Activated naive CD4-positive, alpha-beta T cell treated with anti-CD3 and anti-CD28 coated beads, Interleukin-2, amount 10 ng/mL, durations not matched to agents 7 days and 5 days (primary cell): ENCODE data around the gene OR2B2.

Experiments used
- CTCF ChIA-PET: fragments of 350-600 bp; sonication (Branson Sonifier 250); formaldehyde crosslinking; loops from one replicate; lab custom pipeline; 2021; ENCODE audit warnings: antibody characterized with exemption; lab: Charles Lee
- DNase-seq: peaks from one replicate; pipeline ENCODE4 v3.0.0-alpha.2; 2020
- H3K27ac Mint-ChIP-seq: one replicate; pipeline ENCODE4 v1.8.0; 2021; ENCODE audit warnings: mild to moderate bottlenecking, moderate library complexity, mixed read lengths
- H3K27me3 Mint-ChIP-seq: one replicate; pipeline ENCODE4 v1.8.0; 2021; ENCODE audit warnings: mild to moderate bottlenecking, mixed read lengths
- H3K36me3 Mint-ChIP-seq: one replicate; pipeline ENCODE4 v1.8.0; 2021; ENCODE audit warnings: mixed read lengths
- H3K4me1 Mint-ChIP-seq: one replicate; pipeline ENCODE4 v1.8.0; 2021; ENCODE audit warnings: mixed read lengths
- H3K4me3 Mint-ChIP-seq: one replicate; pipeline ENCODE4 v1.8.0; 2021; ENCODE audit warnings: mild to moderate bottlenecking, moderate library complexity, mixed read lengths
- H3K9me3 Mint-ChIP-seq: one replicate; pipeline ENCODE4 v1.8.0; 2021; ENCODE audit warnings: mixed read lengths

OR2B2 gene

DNA sequence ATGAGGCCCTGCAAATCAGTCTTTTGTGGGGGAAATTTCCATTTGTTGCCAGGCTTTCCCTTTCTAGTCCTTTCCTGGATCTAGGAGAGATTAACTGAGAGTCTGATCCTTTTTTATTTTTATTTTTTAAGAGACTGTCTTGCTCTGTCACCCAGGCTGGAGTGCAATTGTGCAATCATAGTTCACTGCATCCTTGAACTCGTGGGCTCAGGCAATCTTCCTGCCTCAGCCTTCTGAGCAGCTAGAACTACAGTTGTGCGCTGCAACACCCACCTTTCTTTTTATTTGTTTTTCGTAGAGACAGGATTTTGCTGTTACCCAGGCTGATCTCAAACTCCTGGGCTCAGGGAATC is 22.9 kb downstream of the OR2B2 start:
- Mint-ChIP-seq H3K36me3 (peaks cover 8% of the 10 kb centered on the region), H3K27me3 (no peaks in the 10 kb centered on the region), H3K27ac (no peak overlapping the region), H3K4me1 (peaks cover 45% of the 10 kb centered on the region), H3K4me3 (no peak overlapping the region), H3K9me3 (no peaks in the 10 kb centered on the region)
- CTCF ChIA-PET, result no interaction called here
- no peak for DNase-seq

DNA sequence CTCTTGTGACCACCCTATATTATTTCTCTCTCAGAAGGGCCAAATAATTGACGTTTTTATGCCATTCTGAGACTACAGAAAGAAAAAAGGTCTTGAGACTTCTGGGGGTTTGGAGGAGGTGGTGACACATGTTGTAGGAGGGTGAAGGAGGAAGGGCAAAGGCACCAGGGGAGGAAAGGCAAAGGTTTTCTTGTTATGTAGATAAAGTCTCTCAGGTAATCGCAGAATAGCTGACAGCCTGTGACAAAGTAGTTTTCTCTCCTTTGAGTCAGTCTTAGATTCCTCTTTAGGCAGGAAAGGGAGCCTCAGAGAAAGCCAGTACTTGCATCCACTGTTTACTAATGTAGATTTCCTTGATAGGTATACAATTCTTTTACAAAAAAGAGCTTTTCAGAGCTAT is 23.6 kb downstream of the OR2B2 start:
- no peak for DNase-seq
- peaks cover 45% of the 10 kb centered on the region for H3K4me1 Mint-ChIP-seq
- H3K4me3 Mint-ChIP-seq, result no peak overlapping the region
- peaks cover 8% of the 10 kb centered on the region for H3K36me3 Mint-ChIP-seq
- H3K27ac Mint-ChIP-seq, result no peak overlapping the region
- no peaks in the 10 kb centered on the region for H3K27me3 Mint-ChIP-seq
- CTCF ChIA-PET, result no interaction called here
- no peaks in the 10 kb centered on the region for H3K9me3 Mint-ChIP-seq

DNA sequence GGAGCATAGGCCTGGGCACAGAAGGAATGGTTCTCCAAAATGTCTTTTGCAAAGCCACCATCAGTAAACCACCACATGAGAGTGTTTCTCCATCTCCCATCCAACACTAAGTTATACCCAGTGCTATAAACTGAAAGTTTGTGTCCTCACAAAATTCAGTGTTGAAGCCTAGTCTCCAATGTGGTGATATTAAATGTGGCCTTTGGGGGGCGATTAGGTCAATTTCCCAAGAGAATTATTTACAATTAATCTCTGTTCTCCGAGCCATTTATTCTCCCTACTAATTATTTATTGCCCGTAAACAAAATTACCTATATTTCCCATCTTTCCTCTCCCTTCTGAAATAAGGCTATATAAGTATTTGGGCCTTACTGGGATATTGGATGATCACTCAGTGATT is 26.1 kb downstream of the OR2B2 start:
- H3K36me3 Mint-ChIP-seq, result no peaks in the 10 kb centered on the region
- no peak overlapping the region for H3K27ac Mint-ChIP-seq
- H3K4me3 Mint-ChIP-seq, result no peak overlapping the region
- no peaks in the 10 kb centered on the region for H3K27me3 Mint-ChIP-seq
- no peaks in the 10 kb centered on the region for H3K9me3 Mint-ChIP-seq
- H3K4me1 Mint-ChIP-seq, result peaks cover 30% of the 10 kb centered on the region
- no peak for DNase-seq
- CTCF ChIA-PET, result no interaction called here

DNA sequence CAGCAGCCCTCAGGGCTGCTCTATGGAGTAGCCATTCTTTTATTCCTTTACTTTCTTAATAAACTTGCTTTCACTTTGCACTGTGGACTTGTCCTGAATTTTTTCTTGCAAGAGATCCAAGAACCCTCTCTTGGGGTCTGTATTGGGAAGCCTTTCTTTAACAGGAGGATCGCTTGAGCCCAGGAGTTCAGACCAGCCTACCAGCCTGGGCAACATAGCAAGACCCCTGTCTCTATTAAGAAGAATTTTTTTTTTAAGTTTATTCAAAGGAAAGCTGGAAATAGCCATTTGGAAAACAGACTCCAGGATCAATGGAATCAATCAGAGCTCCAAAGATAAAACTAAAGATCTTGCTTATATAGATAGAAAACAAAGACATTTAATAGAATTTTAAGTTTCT is 29.1 kb downstream of the OR2B2 start:
- Mint-ChIP-seq H3K27ac (no peak overlapping the region), H3K36me3 (no peaks in the 10 kb centered on the region), H3K4me1 (peaks cover 18% of the 10 kb centered on the region), H3K27me3 (no peaks in the 10 kb centered on the region), H3K4me3 (no peak overlapping the region), H3K9me3 (no peaks in the 10 kb centered on the region)
- CTCF ChIA-PET, result no interaction called here
- no peak for DNase-seq

DNA sequence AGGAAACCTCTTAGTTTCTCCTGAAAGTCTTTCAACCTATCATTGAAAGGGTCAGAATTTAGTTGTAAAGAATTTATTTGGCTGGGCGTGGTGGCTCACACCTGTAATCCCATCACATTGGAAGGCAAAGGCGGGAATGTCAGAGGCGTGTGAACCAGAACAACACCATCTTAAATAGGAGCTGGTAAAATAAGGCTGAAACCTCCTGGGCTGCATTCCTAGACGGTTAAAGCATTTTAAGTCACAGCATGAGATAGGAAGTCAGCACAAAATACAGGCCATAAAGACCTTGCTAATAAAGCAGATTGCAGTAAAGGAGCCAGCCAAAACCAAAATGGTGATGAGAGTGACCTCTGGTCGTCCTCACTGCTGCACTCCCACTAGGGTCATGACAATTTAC is 29.6 kb downstream of the OR2B2 start:
- DNase-seq, result no peak
- CTCF ChIA-PET, result no interaction called here
- Mint-ChIP-seq H3K27ac (no peak overlapping the region), H3K27me3 (no peaks in the 10 kb centered on the region), H3K9me3 (no peaks in the 10 kb centered on the region), H3K4me1 (peaks cover 13% of the 10 kb centered on the region), H3K36me3 (no peaks in the 10 kb centered on the region), H3K4me3 (no peak overlapping the region)

DNA sequence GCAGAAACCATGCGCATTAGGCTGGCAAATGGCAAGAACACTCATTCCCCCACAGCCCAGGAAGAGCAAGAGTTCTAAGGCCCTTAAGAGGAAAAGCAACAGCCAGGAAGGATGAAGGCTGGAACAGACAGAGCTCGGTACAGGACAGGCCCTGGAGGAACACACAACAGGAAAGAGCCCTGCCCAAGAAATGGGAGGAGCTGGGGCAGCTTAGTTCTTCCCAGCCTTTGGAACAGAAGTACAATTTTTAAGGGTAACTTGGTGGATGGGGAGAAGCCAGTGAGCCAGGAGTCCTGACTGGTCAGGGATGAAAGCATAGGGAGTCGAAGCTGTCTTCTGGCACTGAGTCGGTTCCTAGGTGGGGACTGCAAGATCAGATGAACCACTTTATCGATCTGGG is 32.4 kb downstream of the OR2B2 start:
- no peaks in the 10 kb centered on the region for H3K36me3 Mint-ChIP-seq
- no peaks in the 10 kb centered on the region for H3K9me3 Mint-ChIP-seq
- H3K27ac Mint-ChIP-seq, result peak overlapping the region; percentile 33
- H3K4me3 Mint-ChIP-seq, result no peak overlapping the region
- DNase-seq, result no peak
- peaks cover 15% of the 10 kb centered on the region for H3K4me1 Mint-ChIP-seq
- CTCF ChIA-PET, result no interaction called here
- no peaks in the 10 kb centered on the region for H3K27me3 Mint-ChIP-seq

DNA sequence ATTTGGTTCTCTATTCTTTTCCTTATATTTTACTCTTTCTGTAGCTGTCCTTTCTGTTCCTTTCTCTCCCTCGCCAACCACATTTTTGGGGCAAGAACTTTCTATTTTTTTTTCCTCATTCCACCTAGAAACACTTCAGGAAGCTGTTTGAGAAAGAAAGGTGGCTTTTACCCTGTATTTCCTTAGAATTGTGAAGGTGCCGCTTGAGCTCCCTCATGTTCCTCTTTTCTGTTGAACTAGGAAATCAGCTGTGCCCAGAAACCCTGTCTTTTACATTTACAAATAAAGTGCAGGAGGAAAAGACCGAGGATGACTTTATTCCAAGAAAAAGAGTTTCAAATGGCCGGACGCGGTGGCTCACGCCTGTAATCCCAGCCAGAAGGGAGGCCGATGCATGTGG is 38.2 kb downstream of the OR2B2 start:
- Mint-ChIP-seq H3K9me3 (no peaks in the 10 kb centered on the region), H3K27ac (peak overlapping the region; percentile 95), H3K27me3 (peaks cover 8% of the 10 kb centered on the region), H3K36me3 (peaks cover 5% of the 10 kb centered on the region), H3K4me3 (peak overlapping the region; percentile 90), H3K4me1 (peaks cover 46% of the 10 kb centered on the region)
- no peak for DNase-seq
- CTCF ChIA-PET, result interaction anchor here (1.0 kb wide), 1 partner anchor 17 kb away, joined by 4 read pairs; a partner anchor contains a TSS

DNA sequence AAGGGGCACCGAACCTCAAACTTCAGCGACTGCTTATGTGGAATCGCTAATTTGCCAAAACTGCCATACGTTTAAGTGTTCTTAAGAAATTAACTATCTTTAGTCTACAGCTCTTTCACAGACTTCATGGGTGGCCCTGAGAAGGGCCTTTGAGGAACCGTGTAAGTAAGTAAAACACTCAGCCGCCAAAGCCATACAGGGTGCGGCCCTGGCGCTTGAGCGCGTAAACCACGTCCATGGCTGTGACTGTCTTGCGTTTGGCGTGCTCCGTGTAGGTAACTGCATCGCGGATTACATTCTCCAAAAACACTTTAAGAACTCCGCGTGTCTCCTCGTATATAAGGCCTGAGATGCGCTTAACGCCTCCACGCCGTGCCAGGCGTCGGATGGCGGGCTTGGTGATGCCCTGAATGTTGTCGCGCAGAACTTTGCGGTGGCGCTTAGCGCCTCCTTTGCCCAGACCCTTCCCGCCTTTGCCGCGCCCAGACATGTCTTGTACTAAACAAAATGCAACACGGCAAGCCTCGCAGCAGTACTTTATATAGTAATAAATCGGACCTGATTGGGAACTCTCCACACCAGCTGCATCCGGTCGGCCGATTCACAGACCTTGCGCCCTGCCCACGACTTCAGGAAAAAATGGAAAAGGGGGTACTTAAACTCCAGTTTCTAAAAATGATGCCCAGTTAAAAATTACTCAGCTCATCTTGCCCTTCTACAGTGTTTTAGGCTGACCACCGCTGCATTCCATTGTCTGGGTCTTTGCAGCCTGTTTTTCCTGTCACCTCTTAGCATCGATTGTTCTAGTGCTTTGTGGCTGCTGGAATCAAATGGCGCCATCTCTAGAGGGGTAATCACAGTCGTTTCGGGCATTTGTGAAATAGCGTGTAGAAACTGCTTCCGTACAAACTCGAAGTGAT is 38.9 kb downstream of the OR2B2 start:
- peak overlapping the region; percentile 90 for H3K4me3 Mint-ChIP-seq
- peaks cover 5% of the 10 kb centered on the region for H3K36me3 Mint-ChIP-seq
- peak overlapping the region; percentile 95 for H3K27ac Mint-ChIP-seq
- H3K27me3 Mint-ChIP-seq, result peaks cover 8% of the 10 kb centered on the region
- peak; percentile 89 for DNase-seq
- CTCF ChIA-PET, result interaction anchor here (1.0 kb wide), 1 partner anchor 17 kb away, joined by 4 read pairs; a partner anchor contains a TSS
- peaks cover 52% of the 10 kb centered on the region for H3K4me1 Mint-ChIP-seq
- no peaks in the 10 kb centered on the region for H3K9me3 Mint-ChIP-seq

DNA sequence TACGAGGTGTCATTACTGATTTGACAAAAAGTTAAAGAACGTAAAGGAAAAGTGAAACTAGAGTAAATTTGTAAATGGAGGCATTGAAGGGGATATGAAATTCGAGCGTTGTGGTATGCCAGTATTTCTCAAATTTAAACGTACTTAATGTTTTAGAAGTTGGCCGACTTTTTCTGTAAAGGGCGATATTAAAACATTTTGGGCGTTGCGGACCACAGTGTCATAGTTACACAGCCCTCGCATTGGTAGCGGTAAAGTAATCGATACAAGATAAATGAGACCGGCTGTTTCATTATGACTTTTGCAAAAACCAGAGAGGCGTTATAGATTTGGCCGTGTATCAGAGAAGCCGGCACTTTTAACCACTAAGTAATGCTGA is 39.6 kb downstream of the OR2B2 start:
- Mint-ChIP-seq H3K4me1 (peaks cover 57% of the 10 kb centered on the region), H3K27ac (peak overlapping the region; percentile 95), H3K36me3 (peaks cover 5% of the 10 kb centered on the region), H3K27me3 (peaks cover 8% of the 10 kb centered on the region), H3K4me3 (peak overlapping the region; percentile 90), H3K9me3 (no peaks in the 10 kb centered on the region)
- DNase-seq, result no peak
- CTCF ChIA-PET, result interaction anchor here (1.4 to 9.2 kb wide), 3 partner anchors 18 to 36 kb away, joined by 3 to 47 read pairs (median 6); a partner anchor contains a TSS

DNA sequence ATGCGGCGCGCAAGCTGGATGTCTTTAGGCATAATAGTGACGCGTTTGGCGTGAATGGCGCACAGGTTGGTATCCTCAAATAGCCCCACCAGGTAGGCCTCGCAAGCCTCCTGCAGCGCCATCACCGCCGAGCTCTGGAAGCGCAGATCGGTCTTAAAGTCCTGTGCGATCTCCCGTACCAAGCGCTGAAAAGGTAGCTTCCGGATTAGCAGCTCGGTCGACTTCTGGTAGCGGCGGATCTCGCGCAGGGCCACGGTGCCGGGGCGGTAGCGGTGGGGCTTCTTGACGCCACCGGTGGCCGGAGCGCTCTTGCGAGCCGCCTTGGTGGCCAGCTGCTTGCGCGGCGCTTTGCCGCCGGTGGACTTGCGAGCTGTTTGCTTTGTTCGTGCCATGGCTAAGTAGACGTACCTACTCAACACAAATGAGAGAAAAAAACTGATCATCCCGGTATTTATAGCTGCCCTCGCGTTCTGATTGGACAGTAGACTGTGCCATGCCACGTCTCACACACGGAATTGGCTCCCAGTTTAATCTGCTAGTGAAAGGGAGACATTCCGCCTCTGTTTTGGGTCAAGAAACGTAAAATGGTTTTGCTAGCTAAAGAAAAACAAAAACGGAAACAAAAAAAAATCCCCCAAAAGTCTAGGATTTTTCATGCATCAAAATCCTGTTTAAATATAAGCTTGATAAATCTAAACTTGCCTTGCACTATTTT is 40.1 kb downstream of the OR2B2 start:
- peaks cover 11% of the 10 kb centered on the region for H3K27me3 Mint-ChIP-seq
- H3K36me3 Mint-ChIP-seq, result peaks cover 5% of the 10 kb centered on the region
- CTCF ChIA-PET, result interaction anchor here (1.4 to 9.2 kb wide), 3 partner anchors 18 to 36 kb away, joined by 3 to 47 read pairs (median 6); a partner anchor contains a TSS
- peak overlapping the region; percentile 95 for H3K27ac Mint-ChIP-seq
- H3K4me1 Mint-ChIP-seq, result peaks cover 61% of the 10 kb centered on the region
- peak overlapping the region; percentile 90 for H3K4me3 Mint-ChIP-seq
- peak; percentile 89 for DNase-seq
- no peaks in the 10 kb centered on the region for H3K9me3 Mint-ChIP-seq

DNA sequence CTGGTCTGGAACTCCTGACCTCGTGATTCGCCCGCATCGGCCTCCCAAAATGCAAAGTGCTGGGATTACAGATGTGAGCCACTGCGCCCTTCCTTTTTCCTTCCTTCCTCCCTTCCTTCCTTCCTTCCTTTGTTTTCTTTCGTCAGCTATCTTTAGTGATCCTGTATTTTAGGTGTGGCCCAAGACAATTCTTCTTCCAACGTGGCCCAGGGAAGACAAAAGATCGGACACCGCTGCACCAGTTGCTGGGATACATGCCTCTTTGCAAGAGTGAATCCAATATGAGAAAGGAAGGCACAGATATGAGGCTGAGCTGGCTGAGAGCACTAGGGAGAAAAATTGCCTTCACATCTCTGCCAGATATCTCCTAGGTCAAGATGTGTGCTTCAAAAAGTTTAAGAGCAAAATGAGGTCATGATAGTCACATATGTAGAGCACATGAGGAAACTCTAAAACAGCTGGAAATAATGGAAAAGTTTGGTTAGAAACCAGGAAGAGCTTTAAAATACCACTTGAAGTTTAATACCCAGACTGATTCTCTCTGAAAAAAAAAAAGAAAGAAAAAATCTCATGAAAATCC is 41.8 kb downstream of the OR2B2 start:
- Mint-ChIP-seq H3K4me3 (peak overlapping the region; percentile 90), H3K27ac (peak overlapping the region; percentile 95), H3K36me3 (peaks cover 5% of the 10 kb centered on the region), H3K27me3 (peaks cover 17% of the 10 kb centered on the region), H3K4me1 (peaks cover 69% of the 10 kb centered on the region), H3K9me3 (no peaks in the 10 kb centered on the region)
- CTCF ChIA-PET, result interaction anchor here (0.7 to 9.2 kb wide), 3 partner anchors 24 to 478 kb away, joined by 3 to 47 read pairs (median 4); a partner anchor contains a TSS
- DNase-seq, result no peak

DNA sequence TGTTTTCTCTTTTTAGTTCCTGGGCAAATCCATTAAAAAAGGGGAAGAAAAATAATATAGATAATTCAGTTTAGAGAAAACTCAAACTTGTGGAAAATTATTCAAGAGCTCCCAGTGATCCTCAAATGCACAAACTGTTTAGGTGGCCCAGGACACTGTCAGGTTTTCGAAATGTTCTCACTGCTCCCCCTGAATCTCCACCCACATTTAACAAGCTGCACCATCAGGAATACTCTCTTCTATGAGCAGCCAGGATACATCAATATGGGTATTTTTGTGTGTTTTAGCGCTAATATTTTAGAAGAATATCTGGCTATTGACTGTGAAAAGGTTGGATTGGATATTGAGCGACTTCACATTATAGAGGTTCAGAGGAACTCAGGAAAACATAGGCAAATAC is 43.9 kb downstream of the OR2B2 start:
- Mint-ChIP-seq H3K4me1 (peaks cover 65% of the 10 kb centered on the region), H3K36me3 (peaks cover 9% of the 10 kb centered on the region), H3K27ac (peak overlapping the region; percentile 100), H3K9me3 (peaks cover 1% of the 10 kb centered on the region), H3K4me3 (peak overlapping the region; percentile 99), H3K27me3 (peaks cover 16% of the 10 kb centered on the region)
- CTCF ChIA-PET, result interaction anchor here (2.3 to 9.2 kb wide), 2 partner anchors 27 to 31 kb away, joined by 9 to 47 read pairs; a partner anchor contains a TSS
- no peak for DNase-seq

DNA sequence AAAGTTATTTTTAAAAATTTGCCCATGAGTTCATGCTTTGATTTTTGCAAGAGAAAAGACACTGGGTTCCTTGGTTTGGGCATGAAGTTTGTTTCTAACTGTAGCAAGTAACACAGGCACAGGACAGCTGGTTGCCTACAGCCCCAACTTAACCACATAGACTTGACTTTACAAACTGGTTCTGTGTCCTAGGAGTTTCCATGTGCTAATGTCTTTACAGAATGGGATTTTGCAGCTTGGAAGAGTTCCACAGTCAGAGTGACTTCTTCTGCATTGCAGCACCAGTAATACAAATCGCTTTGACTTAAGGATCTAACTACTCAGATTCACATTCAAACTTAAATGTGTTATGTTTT is 44.3 kb downstream of the OR2B2 start:
- DNase-seq, result no peak
- Mint-ChIP-seq H3K27ac (peak overlapping the region; percentile 100), H3K9me3 (peaks cover 1% of the 10 kb centered on the region), H3K36me3 (peaks cover 9% of the 10 kb centered on the region), H3K4me1 (peaks cover 65% of the 10 kb centered on the region), H3K27me3 (peaks cover 15% of the 10 kb centered on the region), H3K4me3 (peak overlapping the region; percentile 99)
- CTCF ChIA-PET, result interaction anchor here (0.7 to 9.2 kb wide), 4 partner anchors 27 to 721 kb away, joined by 3 to 47 read pairs (median 6); a partner anchor contains a TSS
